ENCODE data around the gene NEO1. TPM values are rescaled to one million over a fixed set of nuclear protein-coding genes. Genes with fewer than 3 reads are reported as not detected.

The NEO1 gene
- total RNA-seq, 1 donor from 2014 or later, result 75.6 TPM

GRCh38 chr15:73227433-73228056 lies 175.3 kb downstream of the NEO1 start:
- TF ChIP-seq, protein P1, sequence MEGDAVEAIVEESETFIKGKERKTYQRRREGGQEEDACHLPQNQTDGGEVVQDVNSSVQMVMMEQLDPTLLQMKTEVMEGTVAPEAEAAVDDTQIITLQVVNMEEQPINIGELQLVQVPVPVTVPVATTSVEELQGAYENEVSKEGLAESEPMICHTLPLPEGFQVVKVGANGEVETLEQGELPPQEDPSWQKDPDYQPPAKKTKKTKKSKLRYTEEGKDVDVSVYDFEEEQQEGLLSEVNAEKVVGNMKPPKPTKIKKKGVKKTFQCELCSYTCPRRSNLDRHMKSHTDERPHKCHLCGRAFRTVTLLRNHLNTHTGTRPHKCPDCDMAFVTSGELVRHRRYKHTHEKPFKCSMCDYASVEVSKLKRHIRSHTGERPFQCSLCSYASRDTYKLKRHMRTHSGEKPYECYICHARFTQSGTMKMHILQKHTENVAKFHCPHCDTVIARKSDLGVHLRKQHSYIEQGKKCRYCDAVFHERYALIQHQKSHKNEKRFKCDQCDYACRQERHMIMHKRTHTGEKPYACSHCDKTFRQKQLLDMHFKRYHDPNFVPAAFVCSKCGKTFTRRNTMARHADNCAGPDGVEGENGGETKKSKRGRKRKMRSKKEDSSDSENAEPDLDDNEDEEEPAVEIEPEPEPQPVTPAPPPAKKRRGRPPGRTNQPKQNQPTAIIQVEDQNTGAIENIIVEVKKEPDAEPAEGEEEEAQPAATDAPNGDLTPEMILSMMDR (conservative IDR thresholded peaks at IDR 0.05), result no peak
- Mint-ChIP-seq H3K4me3 (no peak overlapping the region), H3K27ac (ENCODE audit: unreplicated experiment) (no peak overlapping the region), H3K27me3 (ENCODE audit: low read depth) (no peaks in the 10 kb centered on the region), H3K4me1 (peaks cover 20% of the 10 kb centered on the region), H3K36me3 (ENCODE audit: low read depth) (peaks cover 49% of the 10 kb centered on the region), H3K9me3 (peaks cover 18% of the 10 kb centered on the region)
- no peak for DNase-seq (ENCODE audit: low read depth, low spot score)

GRCh38 chr15:73228128-73228646 lies 175.9 kb downstream of the NEO1 start:
- Mint-ChIP-seq H3K36me3 (ENCODE audit: low read depth) (peaks cover 42% of the 10 kb centered on the region), H3K9me3 (peaks cover 16% of the 10 kb centered on the region), H3K4me3 (no peak overlapping the region), H3K27me3 (ENCODE audit: low read depth) (no peaks in the 10 kb centered on the region), H3K4me1 (peaks cover 20% of the 10 kb centered on the region), H3K27ac (ENCODE audit: unreplicated experiment) (no peak overlapping the region)
- TF ChIP-seq, protein P1 (conservative IDR thresholded peaks at IDR 0.05), result no peak
- no peak for DNase-seq (ENCODE audit: low read depth, low spot score)

DNA sequence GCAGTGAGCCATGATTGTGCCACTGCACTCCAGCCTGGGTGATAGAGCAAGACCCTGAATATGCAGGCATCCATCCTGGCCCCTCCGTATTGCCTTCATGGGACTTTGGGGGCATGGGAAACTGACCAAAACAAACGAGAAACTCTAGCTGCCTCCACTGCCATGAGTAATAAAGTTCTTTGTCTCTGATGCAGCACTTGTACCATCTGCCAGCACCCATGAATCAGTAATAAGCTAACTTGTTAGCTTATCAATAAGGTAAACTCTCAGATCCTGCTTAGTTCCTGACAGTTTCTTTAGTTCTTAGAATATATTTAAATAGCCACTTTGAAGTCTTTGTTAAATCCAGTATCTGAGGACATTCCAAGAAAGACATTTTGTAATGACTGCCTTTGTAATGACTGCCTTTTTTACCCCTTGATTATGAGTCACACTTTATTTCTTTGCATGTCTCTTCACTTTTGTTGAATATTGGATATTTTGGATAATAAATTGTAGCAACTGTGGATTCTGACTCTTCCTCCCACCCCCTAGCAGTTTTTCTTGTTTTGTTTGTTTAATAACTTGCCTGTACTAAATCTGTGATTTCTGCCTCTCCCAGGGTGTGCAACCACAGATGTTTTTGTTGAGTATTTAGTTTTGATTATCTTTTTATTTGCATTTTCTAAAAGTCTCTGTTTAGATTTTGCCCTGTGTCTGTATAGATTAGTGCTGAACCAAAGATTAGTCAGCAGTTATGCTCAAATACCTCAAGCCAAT lies 179.6 kb downstream of the NEO1 start:
- TF ChIP-seq, protein P1 (conservative IDR thresholded peaks at IDR 0.05), result no peak
- Mint-ChIP-seq H3K36me3 (ENCODE audit: low read depth) (peaks cover 22% of the 10 kb centered on the region), H3K27me3 (ENCODE audit: low read depth) (no peaks in the 10 kb centered on the region), H3K4me3 (no peak overlapping the region), H3K4me1 (peaks cover 20% of the 10 kb centered on the region), H3K27ac (ENCODE audit: unreplicated experiment) (peak overlapping the region; percentile 46), H3K9me3 (peaks cover 5% of the 10 kb centered on the region)
- DNase-seq (ENCODE audit: low read depth, low spot score), result no peak

- H3K4me3 Mint-ChIP-seq, result no peak overlapping the region
- TF ChIP-seq, protein P1 (conservative IDR thresholded peaks at IDR 0.05), result no peak
- peaks cover 5% of the 10 kb centered on the region for H3K9me3 Mint-ChIP-seq
- peaks cover 20% of the 10 kb centered on the region for H3K4me1 Mint-ChIP-seq
- no peak for DNase-seq (ENCODE audit: low read depth, low spot score)
- peaks cover 22% of the 10 kb centered on the region for H3K36me3 Mint-ChIP-seq (ENCODE audit: low read depth)
- no peaks in the 10 kb centered on the region for H3K27me3 Mint-ChIP-seq (ENCODE audit: low read depth)
- no peak overlapping the region for H3K27ac Mint-ChIP-seq (ENCODE audit: unreplicated experiment)
These were observed 180.5 kb downstream of the NEO1 start for GRCh38 chr15:73232776-73233175.

- H3K27me3 Mint-ChIP-seq (ENCODE audit: low read depth), result no peaks in the 10 kb centered on the region
- TF ChIP-seq, protein P1 (conservative IDR thresholded peaks at IDR 0.05), result no peak
- no peak for DNase-seq (ENCODE audit: low read depth, low spot score)
- H3K27ac Mint-ChIP-seq (ENCODE audit: unreplicated experiment), result no peak overlapping the region
- peaks cover 20% of the 10 kb centered on the region for H3K4me1 Mint-ChIP-seq
- no peak overlapping the region for H3K4me3 Mint-ChIP-seq
- peaks cover 17% of the 10 kb centered on the region for H3K36me3 Mint-ChIP-seq (ENCODE audit: low read depth)
- H3K9me3 Mint-ChIP-seq, result peaks cover 5% of the 10 kb centered on the region
These were observed 181.4 kb downstream of the NEO1 start for GRCh38 chr15:73233623-73234022.

Measured in neural crest cell (in vitro differentiated cells).